ENCODE data around the gene ZNF433.
"Not testable (repeated sequence)": the region's sequence is repeated elsewhere in the genome, so short reads cannot be mapped to it uniquely, and the experiment has no call there.

The ZNF433 gene

DNA sequence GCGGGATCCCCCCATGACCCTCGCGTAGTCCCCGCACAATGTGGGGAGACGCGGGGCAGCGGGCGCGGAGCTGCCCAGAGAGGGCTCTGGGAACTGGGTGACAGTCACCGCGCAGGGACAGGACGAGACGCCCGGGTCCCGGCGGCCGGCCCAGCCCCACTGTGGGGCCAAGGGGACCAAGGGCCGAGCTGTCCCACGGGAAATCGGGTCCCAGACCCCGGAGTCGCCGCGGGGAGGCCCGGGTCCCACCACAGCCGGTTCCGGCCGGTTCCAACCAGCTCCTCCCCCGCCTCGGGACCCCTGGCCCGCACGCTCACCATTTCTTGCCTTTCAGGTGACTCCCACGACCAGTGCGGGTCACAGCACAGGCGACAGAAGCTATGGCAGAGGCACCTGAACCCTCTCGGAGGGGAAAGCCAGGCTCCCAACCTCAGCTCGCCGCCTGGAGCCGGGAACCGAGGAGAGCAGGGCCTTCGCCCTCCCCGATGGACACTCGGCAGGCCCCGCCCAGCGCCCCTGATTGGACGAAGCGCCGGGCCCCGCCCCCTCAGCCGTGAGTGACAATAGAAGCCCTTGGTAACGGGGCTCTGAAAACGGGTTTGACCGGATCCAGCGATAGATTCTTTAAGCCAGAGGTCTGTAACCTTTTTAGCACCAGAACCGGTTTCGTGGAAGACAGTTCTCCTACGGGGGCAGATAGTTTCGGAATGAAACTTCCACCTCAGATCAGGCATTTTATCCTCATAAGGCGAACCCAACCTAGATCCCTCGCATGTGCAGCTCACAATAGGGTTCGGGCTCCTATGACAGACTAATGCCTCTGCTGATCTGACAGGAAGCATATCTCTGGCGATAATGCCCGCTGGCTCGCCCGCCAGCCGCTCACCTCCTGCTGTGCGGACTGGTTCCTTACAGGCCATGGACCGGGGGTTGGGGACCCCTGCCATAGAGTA is at the start of gene ZNF433:
Gene ZNF433, minus strand, starts transcription at position 460 of the 953 bp plus-strand sequence. Its CDS starts 140 bp downstream, at position 320.
- peak; percentile 51 to 59 (median 54) for DNase-seq (ENCODE audit: low read depth in 3 of 3)

DNA sequence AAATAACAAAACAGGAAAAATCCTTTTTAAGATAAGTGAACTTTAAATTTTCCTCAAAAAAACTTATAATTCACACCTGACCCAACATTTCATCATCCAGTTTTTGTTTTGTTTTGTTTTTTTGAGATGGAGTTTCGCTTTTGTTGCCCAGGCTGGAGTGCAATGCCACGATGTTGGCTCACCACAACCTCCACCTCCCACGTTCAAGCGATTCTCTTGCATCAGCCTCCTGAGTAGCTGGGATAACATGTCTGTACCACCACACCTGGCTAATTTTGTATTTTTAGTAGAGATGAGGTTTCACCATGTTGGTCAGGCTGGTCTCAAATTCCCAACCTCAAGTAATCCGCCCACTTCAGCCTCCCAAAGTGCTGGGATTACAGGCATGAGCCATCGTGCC is 47.9 kb upstream of the ZNF433 start:
- not testable (repeated sequence) for DNase-seq (ENCODE audit: low read depth in 3 of 3)

DNA sequence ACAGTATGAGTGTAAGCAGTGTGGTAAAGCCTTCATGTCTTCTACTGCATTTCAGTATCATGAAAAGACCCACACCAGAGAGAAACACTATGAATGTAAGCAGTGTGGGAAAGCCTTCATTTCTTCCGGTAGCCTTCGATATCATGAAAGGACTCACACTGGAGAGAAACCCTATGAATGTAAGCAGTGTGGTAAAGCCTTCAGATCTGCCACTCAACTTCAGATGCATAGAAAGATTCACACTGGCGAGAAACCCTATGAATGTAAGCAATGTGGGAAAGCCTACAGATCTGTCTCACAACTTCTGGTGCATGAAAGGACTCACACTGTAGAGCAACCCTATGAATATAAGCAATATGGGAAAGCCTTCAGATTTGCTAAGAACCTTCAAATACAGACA is 41.9 kb upstream of the ZNF433 start:
- DNase-seq (ENCODE audit: low read depth in 3 of 3): no peak

DNA sequence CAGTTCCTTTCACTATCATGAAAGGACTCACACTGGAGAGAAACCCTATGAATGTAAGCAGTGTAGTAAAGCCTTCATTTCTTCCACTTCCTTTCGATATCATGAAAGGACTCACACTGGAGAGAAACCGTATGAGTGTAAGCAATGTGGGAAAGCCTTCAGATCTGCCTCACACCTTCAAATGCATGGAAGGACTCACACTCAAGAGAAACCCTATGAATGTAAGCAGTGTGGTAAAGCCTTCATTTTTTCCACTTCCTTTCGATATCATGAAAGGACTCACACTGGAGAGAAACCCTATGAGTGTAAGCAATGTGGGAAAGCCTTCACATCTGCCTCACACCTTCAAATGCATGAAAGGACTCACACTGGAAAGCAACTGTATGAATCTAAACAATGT is 40.9 kb upstream of the ZNF433 start:
- DNase-seq (ENCODE audit: low read depth in 3 of 3): not testable (repeated sequence)

DNA sequence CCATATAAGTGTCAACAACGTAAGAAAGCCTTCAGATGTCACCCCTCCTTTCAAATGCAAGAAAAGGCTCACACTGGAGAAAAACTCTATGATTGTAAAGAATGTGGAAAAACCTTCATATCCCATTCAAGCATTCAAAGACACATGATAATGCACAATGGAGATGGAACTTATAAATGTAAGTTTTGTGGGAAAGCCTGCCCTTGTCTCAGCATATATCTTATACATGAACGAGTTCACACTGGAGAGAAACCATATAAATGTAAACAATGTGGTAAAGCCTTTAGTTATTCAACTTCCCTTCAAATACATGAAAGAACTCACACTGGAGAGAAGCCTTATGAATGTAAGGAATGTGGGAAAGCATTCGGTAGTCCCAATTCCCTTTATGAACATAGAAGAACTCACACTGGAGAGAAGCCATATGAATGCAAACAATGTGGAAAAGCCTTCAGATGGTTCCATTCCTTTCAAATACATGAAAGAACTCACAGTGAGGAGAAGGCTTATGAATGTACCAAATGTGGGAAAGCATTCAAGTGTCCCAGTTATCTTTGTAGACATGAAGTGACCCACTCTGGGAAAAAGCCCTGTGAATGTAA is 40.2 kb upstream of the ZNF433 start:
- no peak for DNase-seq (ENCODE audit: low read depth in 3 of 3)

DNA sequence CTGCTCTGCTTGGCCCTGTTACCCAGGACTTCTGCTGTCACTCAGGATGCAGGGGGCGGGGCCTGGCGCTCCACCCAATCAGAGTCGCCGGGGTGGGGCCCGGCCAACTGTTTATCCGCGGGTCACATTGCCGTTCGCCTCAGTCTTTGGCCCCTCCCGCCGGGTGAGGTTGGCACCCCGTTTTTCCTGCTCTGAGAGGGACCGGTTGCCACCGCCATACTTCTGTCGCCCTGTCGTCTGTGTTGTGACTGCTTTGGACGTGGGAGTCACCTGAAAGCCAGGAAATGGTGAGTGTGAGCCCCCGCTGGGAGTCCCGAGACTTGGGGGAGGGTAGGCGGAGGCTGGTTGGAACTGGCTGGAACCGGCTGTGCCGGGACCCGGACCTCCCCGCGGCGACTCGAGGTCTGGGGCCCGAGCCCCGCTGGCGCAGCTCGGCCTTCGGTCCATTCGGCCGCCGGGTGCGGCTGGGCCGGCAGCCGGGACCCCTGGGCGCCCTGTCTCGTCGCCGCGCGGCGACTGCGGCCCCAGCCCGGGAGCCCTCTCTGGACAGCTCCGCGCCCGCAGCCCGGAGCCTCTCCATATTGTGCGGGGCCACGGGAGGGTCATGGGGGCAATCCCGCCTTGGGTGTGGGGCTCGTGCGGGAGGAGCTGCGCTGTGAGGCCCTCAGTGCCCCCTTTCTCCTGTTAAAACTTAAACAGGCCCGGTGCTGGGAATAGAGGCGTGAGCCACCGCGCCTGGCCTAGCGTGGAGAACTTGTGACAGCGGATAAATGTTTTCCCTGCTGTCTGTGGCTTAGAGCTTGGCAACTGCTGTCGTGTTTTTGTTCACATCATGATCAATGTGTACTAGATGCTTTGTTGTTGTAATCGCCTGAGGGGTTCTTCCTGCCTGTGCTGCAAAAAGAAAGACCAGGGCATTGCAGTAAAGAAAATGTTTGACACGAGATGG is 29.4 kb upstream of the ZNF433 start, which contains the start of gene ZNF844:
Gene ZNF844, plus strand, starts transcription at position 142 of the 949 bp plus-strand sequence. Its CDS starts 143 bp downstream, at position 285.
- peak; percentile 54 to 69 (median 66) for DNase-seq (ENCODE audit: low read depth in 3 of 3)

DNA sequence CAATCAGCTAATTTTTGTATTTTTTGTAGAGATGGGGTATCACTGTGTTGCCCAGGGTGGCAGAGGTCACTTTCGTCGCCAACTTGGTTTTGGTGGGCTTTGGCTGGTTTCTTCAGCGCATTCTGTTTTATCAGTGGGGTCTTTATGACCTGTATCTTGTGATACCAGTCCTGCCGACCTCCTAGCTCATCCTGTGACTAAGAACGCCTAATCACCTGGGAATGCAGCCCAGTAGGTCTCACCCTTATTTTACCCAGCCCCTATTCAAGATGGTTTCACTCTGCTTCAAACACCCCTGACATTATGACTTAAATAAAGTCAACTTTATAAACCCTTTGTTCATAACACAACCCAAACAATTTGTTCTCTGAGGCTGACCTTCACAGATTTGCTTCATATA is 20.3 kb upstream of the ZNF433 start:
- DNase-seq (ENCODE audit: low read depth in 3 of 3): no peak

DNA sequence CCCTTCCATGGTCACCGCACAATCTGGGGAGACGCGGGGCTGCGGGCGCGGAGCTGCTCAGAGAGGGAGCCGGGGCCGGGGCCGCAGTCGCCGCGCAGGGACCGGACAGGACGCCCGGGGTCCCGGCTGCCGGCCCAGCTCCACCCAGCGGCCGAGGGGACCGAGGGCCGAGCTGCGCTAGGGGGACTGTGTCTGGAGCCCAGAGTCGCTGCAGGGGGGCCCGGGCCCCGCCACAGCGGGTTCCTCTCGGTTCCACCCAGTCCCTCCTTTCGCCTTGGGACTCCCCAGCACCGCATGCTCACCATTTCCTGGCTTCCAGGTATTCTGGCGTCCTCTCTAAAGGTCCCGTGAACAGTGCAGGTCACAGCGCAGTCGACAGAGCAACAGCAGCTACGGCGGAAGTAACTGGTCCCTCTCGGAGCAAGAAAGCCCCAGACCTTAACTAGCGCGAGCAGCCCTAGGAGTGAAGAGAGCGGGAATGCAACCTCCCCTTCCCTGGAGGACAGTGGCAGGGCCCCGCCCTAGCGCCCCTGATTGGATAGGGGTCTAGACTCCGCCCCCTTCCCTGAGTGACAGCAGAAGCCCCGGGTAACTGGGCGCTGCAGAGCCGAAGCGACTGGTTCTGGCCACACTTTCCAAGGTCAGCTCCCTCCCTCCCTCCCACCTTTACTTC is 17.2 kb upstream of the ZNF433 start, which contains the start of gene ZNF878:
Gene ZNF878, minus strand, starts transcription at position 465 of the 673 bp plus-strand sequence. Its CDS starts 160 bp downstream, at position 305.
- peak; percentile 53 to 58 (median 55) for DNase-seq (ENCODE audit: low read depth in 3 of 3)

DNA sequence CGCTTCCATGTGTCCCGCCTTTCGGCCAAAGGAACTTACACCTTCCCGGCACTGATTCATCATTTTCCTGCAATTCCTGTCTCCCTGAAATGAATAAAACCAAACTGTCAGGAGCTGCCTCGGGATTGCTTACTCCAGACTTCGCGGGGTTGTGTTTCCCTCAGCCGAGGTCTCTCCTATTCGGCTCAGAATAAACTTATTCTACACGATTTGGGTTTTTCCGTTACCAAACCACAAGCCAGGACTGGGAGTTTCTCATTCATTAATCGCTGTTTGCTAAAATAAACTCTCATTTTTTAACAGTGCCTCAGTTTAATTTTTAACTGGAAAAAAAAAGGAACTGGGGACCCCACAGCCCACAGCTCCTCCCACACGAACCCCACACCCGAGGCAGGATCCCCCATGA is 16.6 kb upstream of the ZNF433 start:
- DNase-seq (ENCODE audit: low read depth in 3 of 3): no peak

DNA sequence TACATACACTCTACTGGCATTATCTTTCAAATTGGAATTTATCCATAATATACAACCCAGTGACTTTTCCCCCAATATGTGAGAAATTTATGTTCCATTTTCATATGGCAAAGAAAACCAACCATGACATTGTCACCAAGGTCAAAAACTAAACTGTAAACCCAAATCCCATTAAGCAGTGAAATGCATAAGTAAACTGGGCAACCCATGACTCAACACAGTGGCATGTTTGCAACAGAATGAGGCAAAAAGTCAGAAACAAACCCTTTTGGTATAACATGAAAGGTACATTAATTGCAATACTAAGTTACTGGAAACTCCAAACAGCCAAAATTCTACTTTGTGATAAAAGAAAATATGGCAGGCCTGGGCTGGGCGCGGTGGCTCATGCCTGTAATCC is 12.4 kb upstream of the ZNF433 start:
- DNase-seq (ENCODE audit: low read depth in 3 of 3): no peak

DNA sequence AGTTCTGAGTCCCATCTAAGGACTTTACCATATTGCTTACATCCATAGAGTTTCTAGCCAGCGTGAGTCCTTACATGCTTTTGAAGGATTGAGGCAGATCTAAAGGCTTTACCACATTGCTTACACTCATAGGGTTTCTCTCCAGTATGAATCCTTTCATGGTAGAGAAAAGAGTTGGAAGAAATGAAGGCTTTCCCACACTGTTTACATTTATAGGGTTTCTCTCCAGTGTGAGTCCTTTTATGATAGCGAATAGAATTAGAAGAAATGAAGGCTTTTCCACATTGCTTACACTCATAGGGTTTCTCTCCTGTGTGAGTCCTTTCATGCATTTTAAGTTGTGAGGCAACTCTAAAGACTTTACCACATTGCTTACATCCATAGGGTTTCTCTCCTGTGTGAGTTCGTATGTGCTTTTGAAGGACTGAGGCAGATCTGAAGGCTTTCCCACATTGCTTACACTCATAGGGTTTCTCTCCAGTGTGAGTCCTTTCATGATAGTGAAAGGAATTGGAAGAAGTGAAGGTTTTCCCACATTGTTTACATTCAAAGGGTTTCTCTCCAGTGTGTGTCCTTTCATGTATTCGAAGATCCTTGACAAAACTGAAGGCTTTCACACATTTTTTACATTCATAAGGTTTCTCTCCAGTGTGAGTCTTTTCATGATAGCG is 8.4 kb upstream of the ZNF433 start:
- no peak for DNase-seq (ENCODE audit: low read depth in 3 of 3)

DNA sequence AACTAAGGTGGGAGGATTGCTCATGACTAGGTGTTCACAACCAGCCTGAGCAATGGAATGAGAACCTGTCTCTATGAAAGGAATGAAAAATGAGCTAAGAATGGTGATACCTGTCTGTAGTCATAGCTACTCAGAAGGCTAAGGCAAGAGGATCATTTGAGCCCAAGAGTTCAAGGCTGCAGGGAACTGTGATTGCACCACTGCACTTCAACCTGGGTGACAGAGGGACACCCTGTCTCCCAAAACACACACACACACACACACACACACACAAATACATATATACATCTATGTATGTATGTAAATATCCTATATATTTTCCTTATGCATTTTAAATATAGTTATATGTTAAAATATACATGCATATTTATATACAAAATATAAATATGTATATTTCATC is 7.4 kb upstream of the ZNF433 start:
- no peak for DNase-seq (ENCODE audit: low read depth in 3 of 3)

DNA sequence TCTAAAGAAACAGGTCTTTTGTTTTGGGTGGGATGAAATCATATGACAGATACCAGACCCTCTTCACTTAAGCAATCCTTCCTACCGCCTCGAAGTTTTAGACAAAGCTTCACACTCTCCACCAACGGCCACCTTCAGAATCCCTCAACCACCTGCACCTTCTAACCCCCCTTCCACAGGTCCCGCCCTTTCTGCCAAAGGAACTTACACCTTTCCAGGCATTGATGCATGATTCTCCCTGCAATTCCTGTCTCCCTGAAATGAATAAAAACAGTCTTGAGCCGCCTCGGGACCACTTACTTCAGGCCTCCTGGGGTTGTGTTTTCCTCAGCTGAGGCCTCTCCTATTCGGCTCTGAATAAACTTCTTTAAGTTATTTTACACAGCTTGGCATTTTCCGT is 859 bp downstream of the ZNF433 start:
- no peak for DNase-seq (ENCODE audit: low read depth in 3 of 3)

DNA sequence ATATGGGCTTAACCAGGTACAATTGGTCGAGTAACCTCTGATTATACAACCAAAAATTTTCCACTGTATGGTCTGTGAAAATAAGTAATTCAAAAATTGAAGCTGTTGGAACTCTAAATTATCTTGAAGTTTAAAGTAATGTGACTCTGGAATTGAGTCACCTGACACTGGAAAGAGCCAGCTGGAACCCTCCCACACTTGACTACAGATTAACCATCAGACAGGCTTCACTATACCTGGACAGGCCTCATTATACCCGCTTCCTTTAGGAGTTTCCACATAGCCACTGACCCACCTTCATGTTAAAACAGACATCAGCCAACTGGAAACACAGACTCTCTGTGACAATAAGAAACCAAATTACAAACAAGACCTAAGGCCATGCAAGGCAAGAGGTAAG is 1.3 kb downstream of the ZNF433 start:
- DNase-seq (ENCODE audit: low read depth in 3 of 3): no peak

DNA sequence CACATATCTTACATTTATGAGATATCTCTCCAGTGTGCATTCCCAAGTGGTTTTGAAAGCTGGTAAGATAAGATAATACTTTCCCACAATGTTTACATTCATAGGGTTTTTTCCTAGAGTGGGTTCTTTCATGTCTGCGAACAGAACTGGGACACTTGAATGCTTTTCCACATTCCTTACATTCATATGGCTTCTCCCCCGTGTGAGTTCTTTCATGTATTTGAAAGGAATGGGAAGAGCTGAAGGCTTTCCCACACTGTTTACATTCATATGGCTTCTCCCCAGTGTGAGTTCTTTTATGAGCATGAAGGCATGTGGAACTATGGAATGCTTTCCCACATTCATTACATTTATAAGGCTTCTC is 19.7 kb downstream of the ZNF433 start:
- DNase-seq (ENCODE audit: low read depth in 3 of 3): no peak

DNA sequence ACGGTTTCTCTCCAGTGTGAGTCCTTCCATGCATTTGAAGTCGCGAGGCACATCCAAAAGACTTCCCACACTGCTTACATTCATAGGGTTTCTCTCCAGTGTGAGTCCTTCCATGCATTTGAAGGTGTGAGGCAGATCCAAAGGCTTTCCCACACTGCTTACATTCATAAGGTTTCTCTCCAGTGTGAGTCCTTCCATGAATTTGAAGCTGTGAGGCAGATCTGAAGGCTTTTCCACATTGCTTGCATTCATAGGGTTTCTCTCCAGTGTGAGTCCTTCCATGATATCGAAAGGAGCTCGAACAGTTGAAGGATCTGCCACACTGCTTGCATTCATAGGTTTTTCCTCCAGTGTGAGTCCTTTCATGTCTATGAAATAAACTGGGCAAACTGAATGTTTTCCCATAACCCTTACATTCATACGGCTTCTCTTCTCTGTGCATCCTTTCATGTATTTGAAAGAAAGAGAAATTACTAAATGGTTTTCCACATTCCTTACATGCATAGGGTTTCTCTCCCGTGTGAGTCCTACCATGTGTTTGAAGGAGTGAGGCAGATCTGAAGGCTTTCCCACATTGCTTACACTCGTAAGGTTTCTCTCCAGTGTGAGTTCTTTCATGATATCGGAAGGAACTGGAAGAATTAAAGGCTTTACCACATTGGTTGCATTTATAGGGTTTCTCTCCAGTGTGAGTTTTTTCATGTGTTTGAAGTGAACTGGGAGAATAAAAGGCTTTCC is 20.3 kb downstream of the ZNF433 start:
- no peak for DNase-seq (ENCODE audit: low read depth in 3 of 3)

DNA sequence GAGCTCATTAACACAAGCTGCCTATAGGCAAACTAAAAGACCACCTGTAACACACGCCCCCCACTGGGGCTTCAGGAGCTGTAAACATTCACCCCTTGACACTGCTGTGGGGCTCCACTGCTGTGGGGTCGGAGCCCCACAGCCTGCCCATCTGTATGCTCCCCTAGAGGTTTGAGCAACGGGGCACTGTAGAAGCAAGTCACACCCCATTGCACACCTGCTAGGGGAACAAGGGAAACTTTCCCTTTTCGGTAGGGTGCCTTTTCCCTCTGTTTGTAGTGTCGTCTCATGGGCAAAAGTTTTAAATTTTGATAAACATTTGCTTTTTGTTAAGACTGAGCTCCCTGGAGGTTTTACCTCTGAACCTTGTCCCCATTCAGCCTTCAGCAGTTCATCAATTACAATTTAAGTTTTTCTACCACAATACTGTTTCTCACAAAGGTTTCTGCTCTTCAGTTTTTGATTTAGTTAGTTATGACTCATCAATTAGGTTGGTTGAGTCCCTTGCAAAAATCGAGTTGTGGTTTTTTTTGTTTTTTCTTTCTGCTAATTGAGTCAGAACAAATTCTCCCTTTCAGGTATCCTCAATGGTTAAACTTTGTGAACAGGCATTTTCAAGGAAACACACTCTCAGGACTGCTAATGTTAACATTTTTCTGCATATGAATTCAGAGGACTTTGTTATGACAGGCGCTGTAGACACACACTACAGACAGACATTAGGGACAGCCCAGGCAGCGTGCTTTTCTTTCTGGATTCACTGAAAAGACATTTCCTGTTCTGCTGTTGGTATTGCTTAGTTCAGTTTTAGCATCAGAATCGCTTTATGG is 35.1 kb downstream of the ZNF433 start:
- DNase-seq (ENCODE audit: low read depth in 3 of 3): no peak

DNA sequence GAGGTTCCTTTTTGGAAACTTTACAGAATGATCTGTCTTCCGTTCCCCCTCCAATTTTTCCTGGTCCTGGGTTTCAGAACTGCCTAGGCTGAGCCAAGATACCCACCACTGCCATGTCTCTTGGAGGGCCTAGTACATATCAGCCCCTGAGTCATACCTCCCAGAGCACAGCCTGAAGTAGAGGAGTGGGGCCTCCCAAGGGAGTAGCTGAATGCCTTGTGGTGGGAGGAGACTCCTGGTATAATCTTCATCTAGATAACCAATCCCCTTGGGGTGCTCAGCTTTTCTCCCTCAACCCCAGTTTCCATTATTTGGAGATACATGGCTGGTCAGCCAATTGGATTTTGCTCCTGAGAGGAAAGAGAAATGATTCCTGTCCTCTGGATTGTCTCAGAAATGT is 40.3 kb downstream of the ZNF433 start:
- DNase-seq (ENCODE audit: low read depth in 3 of 3): no peak

DNA sequence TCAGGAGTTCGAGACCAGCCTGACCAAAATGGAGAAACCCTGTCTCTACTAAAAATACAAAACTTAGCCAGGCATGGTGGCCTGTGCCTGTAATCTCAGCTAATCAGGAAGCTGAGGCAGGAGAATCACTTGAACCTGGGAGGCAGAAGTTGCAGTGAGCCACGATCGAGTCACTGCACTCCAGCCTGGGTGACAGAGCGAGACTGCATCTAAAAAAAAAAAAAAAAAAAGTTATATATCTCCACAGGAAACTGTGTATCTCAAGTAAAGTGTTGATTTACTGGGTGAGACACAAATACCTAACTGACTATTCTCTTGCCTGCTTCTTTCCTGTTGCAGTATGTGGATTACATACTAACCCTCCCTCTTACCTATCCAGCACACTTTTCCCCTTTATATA is 43.6 kb downstream of the ZNF433 start:
- DNase-seq (ENCODE audit: low read depth in 3 of 3): not testable (repeated sequence)
